HCT116 (cell line): ENCODE data around the gene A3GALT2.
A peak's percentile ranks its signal among the peaks of the same experiment; 100 is the strongest.

Source experiments
- EGR1 ChIP-seq: IDR thresholded peaks from 2 replicates; pipeline ENCODE4 v1.6.1; 2012; ENCODE audit warnings: low read depth
- ELF1 ChIP-seq: IDR thresholded peaks from 2 replicates; pipeline ENCODE4 v1.6.1; 2012; ENCODE audit warnings: low read depth, borderline replicate concordance
- EZH2 ChIP-seq: fragments of 200-600 bp; sonication (generic); IDR thresholded peaks from 2 replicates; pipeline ENCODE4 v1.6.1; 2017; ENCODE audit warnings: antibody characterized with exemption, mixed run types
- POLR2A ChIP-seq: IDR thresholded peaks from 2 replicates; pipeline ENCODE4 v1.7.0; 2011; ENCODE audit warnings: borderline replicate concordance; ENCODE audit not compliant: insufficient read depth, insufficient read length; ENCODE audit errors: extremely low read depth
- POLR2AphosphoS5 ChIP-seq: IDR thresholded peaks from 2 replicates; pipeline ENCODE4 v1.6.1; 2011; ENCODE audit warnings: mild to moderate bottlenecking, low read depth, low read length, moderate library complexity
- RAD21 ChIP-seq: IDR thresholded peaks from 2 replicates; pipeline ENCODE4 v1.6.1; 2012; ENCODE audit warnings: low read depth, mild to moderate bottlenecking
- SP1 ChIP-seq: IDR thresholded peaks from 2 replicates; pipeline ENCODE4 v1.6.1; 2012; ENCODE audit warnings: low read depth
- YY1 ChIP-seq: IDR thresholded peaks from 2 replicates; pipeline ENCODE4 v1.6.1; 2011; ENCODE audit warnings: low read length, low read depth, moderate library complexity, mild to moderate bottlenecking; ENCODE audit not compliant: insufficient replicate concordance; ENCODE audit errors: extremely low read depth
- ZFX ChIP-seq: fragments of 450-650 bp; IDR thresholded peaks from 2 replicates; pipeline ENCODE4 v1.6.1; 2017
- ZNF274 ChIP-seq: fragments of 200-500 bp; sonication (Bioruptor generic); IDR thresholded peaks from 2 replicates; pipeline ENCODE4 v1.6.1; 2014; ENCODE audit warnings: mild to moderate bottlenecking, low read depth, low read length, inconsistent platforms
- TF ChIP-seq, protein P1 (sequence below), 3 experiments: fragments of 200-600 bp in 1 of 3; sonication (generic) in 1 of 3; IDR thresholded peaks in 2 of 3; conservative IDR thresholded peaks in 1 of 3; 2 replicates each; pipeline ENCODE4 v1.5.1; 2012 to 2017; ENCODE audit warnings: low read depth in 2 of 3, low read length in 2 of 3, antibody characterized with exemption in 1 of 3, borderline replicate concordance in 1 of 3, control low read depth in 1 of 3, mild to moderate bottlenecking in 1 of 3, mixed read lengths in 1 of 3, mixed run types in 1 of 3, moderate library complexity in 1 of 3; ENCODE audit not compliant: insufficient read depth in 1 of 3
- TF ChIP-seq, protein P2 (sequence below): IDR thresholded peaks from 2 replicates; pipeline ENCODE4 v1.6.1; 2012; ENCODE audit warnings: low read depth
- TF ChIP-seq, protein P3 (sequence below): IDR thresholded peaks from 2 replicates; pipeline ENCODE4 v1.6.1; 2012

DNA sequence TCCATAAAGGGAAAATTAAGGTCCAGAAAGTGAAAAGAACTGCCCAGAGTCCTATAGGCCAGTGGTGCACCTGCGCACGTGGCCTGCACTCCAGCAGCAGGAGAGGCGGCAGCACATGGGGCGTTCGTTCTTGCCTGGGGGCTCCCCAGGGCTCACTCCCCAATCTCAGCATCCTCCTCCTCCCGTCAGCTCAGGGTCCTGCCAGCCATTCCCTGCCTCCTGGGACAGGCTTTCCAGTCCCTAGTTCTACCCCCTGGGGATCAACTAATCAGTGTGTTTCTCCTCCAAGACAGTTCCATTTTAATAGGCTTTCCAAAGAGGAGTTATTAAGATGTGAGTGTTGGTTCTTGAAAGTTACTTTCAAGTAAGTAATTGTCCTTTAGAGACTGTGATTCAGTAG, 1.2 kb upstream of the A3GALT2 start:
- TF ChIP-seq, protein P1, sequence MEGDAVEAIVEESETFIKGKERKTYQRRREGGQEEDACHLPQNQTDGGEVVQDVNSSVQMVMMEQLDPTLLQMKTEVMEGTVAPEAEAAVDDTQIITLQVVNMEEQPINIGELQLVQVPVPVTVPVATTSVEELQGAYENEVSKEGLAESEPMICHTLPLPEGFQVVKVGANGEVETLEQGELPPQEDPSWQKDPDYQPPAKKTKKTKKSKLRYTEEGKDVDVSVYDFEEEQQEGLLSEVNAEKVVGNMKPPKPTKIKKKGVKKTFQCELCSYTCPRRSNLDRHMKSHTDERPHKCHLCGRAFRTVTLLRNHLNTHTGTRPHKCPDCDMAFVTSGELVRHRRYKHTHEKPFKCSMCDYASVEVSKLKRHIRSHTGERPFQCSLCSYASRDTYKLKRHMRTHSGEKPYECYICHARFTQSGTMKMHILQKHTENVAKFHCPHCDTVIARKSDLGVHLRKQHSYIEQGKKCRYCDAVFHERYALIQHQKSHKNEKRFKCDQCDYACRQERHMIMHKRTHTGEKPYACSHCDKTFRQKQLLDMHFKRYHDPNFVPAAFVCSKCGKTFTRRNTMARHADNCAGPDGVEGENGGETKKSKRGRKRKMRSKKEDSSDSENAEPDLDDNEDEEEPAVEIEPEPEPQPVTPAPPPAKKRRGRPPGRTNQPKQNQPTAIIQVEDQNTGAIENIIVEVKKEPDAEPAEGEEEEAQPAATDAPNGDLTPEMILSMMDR (IDR thresholded peaks at IDR 0.05 in 2 of 3, conservative IDR thresholded peaks at IDR 0.05 in 1 of 3; ENCODE audit: borderline replicate concordance in 1 of 3, insufficient read depth in 1 of 3, low read depth in 2 of 3, low read length in 2 of 3): no peak
- TF ChIP-seq RAD21 (no peak), POLR2A (no peak), ZNF274 (no peak), POLR2AphosphoS5 (peak; percentile 44), YY1 (no peak), ELF1 (no peak), ZFX (no peak), EGR1 (no peak), EZH2 (no peak), SP1 (no peak)
- TF ChIP-seq, protein P2, sequence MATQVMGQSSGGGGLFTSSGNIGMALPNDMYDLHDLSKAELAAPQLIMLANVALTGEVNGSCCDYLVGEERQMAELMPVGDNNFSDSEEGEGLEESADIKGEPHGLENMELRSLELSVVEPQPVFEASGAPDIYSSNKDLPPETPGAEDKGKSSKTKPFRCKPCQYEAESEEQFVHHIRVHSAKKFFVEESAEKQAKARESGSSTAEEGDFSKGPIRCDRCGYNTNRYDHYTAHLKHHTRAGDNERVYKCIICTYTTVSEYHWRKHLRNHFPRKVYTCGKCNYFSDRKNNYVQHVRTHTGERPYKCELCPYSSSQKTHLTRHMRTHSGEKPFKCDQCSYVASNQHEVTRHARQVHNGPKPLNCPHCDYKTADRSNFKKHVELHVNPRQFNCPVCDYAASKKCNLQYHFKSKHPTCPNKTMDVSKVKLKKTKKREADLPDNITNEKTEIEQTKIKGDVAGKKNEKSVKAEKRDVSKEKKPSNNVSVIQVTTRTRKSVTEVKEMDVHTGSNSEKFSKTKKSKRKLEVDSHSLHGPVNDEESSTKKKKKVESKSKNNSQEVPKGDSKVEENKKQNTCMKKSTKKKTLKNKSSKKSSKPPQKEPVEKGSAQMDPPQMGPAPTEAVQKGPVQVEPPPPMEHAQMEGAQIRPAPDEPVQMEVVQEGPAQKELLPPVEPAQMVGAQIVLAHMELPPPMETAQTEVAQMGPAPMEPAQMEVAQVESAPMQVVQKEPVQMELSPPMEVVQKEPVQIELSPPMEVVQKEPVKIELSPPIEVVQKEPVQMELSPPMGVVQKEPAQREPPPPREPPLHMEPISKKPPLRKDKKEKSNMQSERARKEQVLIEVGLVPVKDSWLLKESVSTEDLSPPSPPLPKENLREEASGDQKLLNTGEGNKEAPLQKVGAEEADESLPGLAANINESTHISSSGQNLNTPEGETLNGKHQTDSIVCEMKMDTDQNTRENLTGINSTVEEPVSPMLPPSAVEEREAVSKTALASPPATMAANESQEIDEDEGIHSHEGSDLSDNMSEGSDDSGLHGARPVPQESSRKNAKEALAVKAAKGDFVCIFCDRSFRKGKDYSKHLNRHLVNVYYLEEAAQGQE: no peak
- TF ChIP-seq, protein P3, sequence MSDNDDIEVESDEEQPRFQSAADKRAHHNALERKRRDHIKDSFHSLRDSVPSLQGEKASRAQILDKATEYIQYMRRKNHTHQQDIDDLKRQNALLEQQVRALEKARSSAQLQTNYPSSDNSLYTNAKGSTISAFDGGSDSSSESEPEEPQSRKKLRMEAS: no peak
